K562 (cell line): ENCODE measurements around the gene BZW2. TPM values are rescaled to one million over a fixed set of nuclear protein-coding genes. Genes with fewer than 3 reads are reported as not detected.
A peak's percentile ranks its signal among the peaks of the same experiment; 100 is the strongest.

Source experiments
- ARID4B ChIP-seq: sonication (generic); formaldehyde crosslinking; IDR thresholded peaks from 2 replicates; pipeline ENCODE4 v1.8.0; 2022; ENCODE audit warnings: mild to moderate bottlenecking, missing genetic modification reagents
- CREM ChIP-seq: IDR thresholded peaks from 2 replicates; pipeline ENCODE4 v1.6.1; 2014; ENCODE audit warnings: antibody characterized with exemption, low read depth
- E2F3 ChIP-seq: fragments of 250-450 bp; sonication (Bioruptor Pico); IDR thresholded peaks from 2 replicates; pipeline ENCODE4 v1.4.0; 2020; ENCODE audit warnings: mild to moderate bottlenecking
- ELF2 ChIP-seq: fragments of 250-450 bp; sonication (Bioruptor Pico); IDR thresholded peaks from 2 replicates; pipeline ENCODE4 v1.5.0; 2021; ENCODE audit warnings: mild to moderate bottlenecking
- ELF4 ChIP-seq: fragments of 450-650 bp; formaldehyde crosslinking; IDR thresholded peaks from 2 replicates; pipeline ENCODE4 v1.4.0; 2022; ENCODE audit warnings: missing genetic modification characterization
- ESRRB ChIP-seq: fragments of 250-450 bp; sonication (Bioruptor Pico); IDR thresholded peaks from 2 replicates; pipeline ENCODE4 v1.5.0; 2020; ENCODE audit warnings: mild to moderate bottlenecking, moderate library complexity, borderline replicate concordance
- FUS ChIP-seq: fragments of 200-400 bp; formaldehyde crosslinking; optimal IDR thresholded peaks from 2 replicates; pipeline ENCODE3; 2017; ENCODE audit warnings: low read depth, low read length
- HOMEZ ChIP-seq: fragments of 250-450 bp; sonication (Bioruptor Pico); IDR thresholded peaks from 2 replicates; pipeline ENCODE4 v1.4.0; 2020; ENCODE audit warnings: mild to moderate bottlenecking, moderate library complexity
- KDM5B ChIP-seq: fragments of 200-600 bp; sonication (generic); IDR thresholded peaks from 2 replicates; pipeline ENCODE4 v1.6.1; 2012; ENCODE audit warnings: low read depth, mild to moderate bottlenecking, moderate library complexity, low read length, control low read depth, inconsistent platforms; ENCODE audit not compliant: insufficient replicate concordance
- MTA1 ChIP-seq: fragments of 450-650 bp; IDR thresholded peaks from 2 replicates; pipeline ENCODE4 v1.6.1; 2017; ENCODE audit warnings: borderline replicate concordance
- MXI1 ChIP-seq: IDR thresholded peaks from 2 replicates; pipeline ENCODE4 v1.6.1; 2011; ENCODE audit warnings: low read depth, mild to moderate bottlenecking, improper control_type of control experiment, low read length
- PCBP1 ChIP-seq: fragments of 200-400 bp; formaldehyde crosslinking; IDR thresholded peaks from 2 replicates; pipeline ENCODE4 v1.6.1; 2018; ENCODE audit warnings: mild to moderate bottlenecking, low read depth, low read length; ENCODE audit not compliant: poor library complexity, severe bottlenecking
- RBM39 ChIP-seq: fragments of 200-400 bp; formaldehyde crosslinking; optimal IDR thresholded peaks from 2 replicates; pipeline ENCODE3; 2018; ENCODE audit warnings: low read depth, low read length
- RFX7 ChIP-seq: fragments of 250-450 bp; sonication (Bioruptor Pico); IDR thresholded peaks from 2 replicates; pipeline ENCODE4 v1.5.1; 2021; ENCODE audit warnings: mild to moderate bottlenecking
- SAP30 ChIP-seq: fragments of 200-600 bp; sonication (generic); IDR thresholded peaks from 2 replicates; pipeline ENCODE4 v1.6.1; 2012; ENCODE audit warnings: borderline replicate concordance, low read depth, mild to moderate bottlenecking, moderate library complexity, low read length, control low read depth, inconsistent platforms; ENCODE audit not compliant: insufficient read depth, poor library complexity, severe bottlenecking
- SRF ChIP-seq, 2 experiments: fragments of 250-450, 450-650 bp in 1 of 2; sonication (Bioruptor Pico) in 1 of 2; sonication (generic) in 1 of 2; formaldehyde crosslinking; IDR thresholded peaks; 2 replicates each; pipeline versions ENCODE4 v1.5.0 to v1.5.1; 2020 to 2022; ENCODE audit warnings: mild to moderate bottlenecking in 1 of 2, missing genetic modification reagents in 1 of 2
- THAP7 ChIP-seq: fragments of 250-450 bp; sonication (Bioruptor Pico); IDR thresholded peaks from 2 replicates; pipeline ENCODE4 v1.5.0; 2021
- ZNF41 ChIP-seq: fragments of 250-450 bp; sonication (Bioruptor Pico); conservative IDR thresholded peaks from 2 replicates; pipeline ENCODE4 v1.4.0; 2020; ENCODE audit warnings: mild to moderate bottlenecking
- ZNF589 ChIP-seq: fragments of 200-800 bp; sonication (Bioruptor generic); IDR thresholded peaks from 2 replicates; pipeline ENCODE4 v1.6.1; 2016; ENCODE audit warnings: low read depth, missing genetic modification characterization, missing compliant biosample characterization
- polyA plus RNA-seq, 8 experiments: library from polyadenylated mRNA; depleted of rRNA in 4 of 8; stranded (reverse) in 5 of 8; unstranded in 3 of 8; fragments of >200 nt; fragmentation: Nextera tagmentation in 2 of 8; fragmentation: Illumina TruSeq in 1 of 8; extraction: Ambion mirVana in 2 of 8; extraction: Trizol in 1 of 8; gene quantifications; 2 replicates each; pipeline versions ENCODE4 v1.2.1 to v1.2.3, GENCODE V29; 2011 to 2014; ENCODE audit warnings: inconsistent platforms in 1 of 8, missing spikeins in 1 of 8
- total RNA-seq, 7 experiments: library from RNA; depleted of rRNA in 6 of 7; stranded (reverse); fragments of >200 nt in 6 of 7; fragmentation: Illumina TruSeq in 2 of 7; extraction: Trizol in 2 of 7; gene quantifications; 2 replicates each; pipeline versions ENCODE4 v1.2.1 to v1.2.3, GENCODE V29; 2011 to 2021; ENCODE audit warnings: low replicate concordance in 1 of 7

The BZW2 gene
- total and polyA plus RNA-seq, 9 of the 15 experiments (the other 6 are each of a cell fraction or from before 2014, with no cell fraction given), result 140 to 316 (median 173) TPM

GRCh38 chr7:16645593-16646471 lies at the start of gene BZW2, which contains the start of gene ANKMY2 (continued):
- TF ChIP-seq MTA1 (no peak), ZNF41 (CRISPR knock-in tag) (no peak), PCBP1 (no peak), MXI1 (peak; percentile 34; the same call in 1 of the 2 replicates), ZNF589 (CRISPR knock-in tag) (0 out of 2 replicates have a peak, but pooled peaks have one; percentile 5), RFX7 (CRISPR knock-in tag) (no peak), SAP30 (peak; percentile 96), SRF (CRISPR knock-in tag; IDR thresholded peaks at IDR 0.05) (peak in 1 of 2 experiments; percentile 65; a peak in 2 of 4 replicates), THAP7 (CRISPR knock-in tag) (no peak), ESRRB (CRISPR knock-in tag) (no peak), E2F3 (CRISPR knock-in tag) (no peak), ARID4B (CRISPR knock-in tag) (peak; percentile 11; the same call in 1 of the 2 replicates), KDM5B (peak; percentile 98), ELF4 (CRISPR knock-in tag) (peak; percentile 70), FUS (no peak), HOMEZ (no peak), ELF2 (CRISPR knock-in tag) (no peak), CREM (peak; percentile 35; the same call in 1 of the 2 replicates), RBM39 (no peak)
